Measurements from ENCODE around the gene COG5. TPM values are rescaled to one million over a fixed set of nuclear protein-coding genes. Genes with fewer than 3 reads are reported as not detected.

COG5 gene
- total RNA-seq, 1 donor from 2014 or later: 37.1 TPM

DNA sequence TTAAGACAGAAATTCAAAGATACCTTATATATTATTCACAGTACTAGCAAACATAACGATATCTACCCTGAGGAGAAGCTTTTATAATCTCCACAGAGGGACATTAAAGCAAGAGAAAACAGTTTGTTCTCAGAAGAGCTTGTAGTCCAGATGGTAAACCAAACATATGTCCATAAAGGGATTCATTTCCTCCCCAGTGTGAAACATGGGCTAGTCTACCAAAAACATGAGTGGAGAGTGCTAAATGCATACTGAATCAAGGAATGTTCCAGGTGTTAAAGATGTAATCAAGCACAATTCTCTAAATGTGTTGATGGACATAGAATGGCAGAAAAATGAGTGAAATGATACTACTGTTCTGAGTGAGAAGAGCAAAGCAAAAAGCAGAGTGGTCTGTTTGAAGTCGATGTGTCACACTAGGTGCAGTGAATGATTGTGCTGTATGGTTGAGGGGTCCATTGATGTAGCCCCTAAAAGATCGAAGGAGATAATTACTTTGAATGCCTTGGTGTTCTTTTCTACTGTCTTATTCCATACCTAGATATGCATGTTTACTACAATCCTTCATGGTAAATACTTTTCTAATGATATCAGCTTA, 41.6 kb upstream of the COG5 start:
- H3K4me3 ChIP-seq (ENCODE audit: low read depth, low read length): no peak overlapping the region
- TF ChIP-seq, protein P1, sequence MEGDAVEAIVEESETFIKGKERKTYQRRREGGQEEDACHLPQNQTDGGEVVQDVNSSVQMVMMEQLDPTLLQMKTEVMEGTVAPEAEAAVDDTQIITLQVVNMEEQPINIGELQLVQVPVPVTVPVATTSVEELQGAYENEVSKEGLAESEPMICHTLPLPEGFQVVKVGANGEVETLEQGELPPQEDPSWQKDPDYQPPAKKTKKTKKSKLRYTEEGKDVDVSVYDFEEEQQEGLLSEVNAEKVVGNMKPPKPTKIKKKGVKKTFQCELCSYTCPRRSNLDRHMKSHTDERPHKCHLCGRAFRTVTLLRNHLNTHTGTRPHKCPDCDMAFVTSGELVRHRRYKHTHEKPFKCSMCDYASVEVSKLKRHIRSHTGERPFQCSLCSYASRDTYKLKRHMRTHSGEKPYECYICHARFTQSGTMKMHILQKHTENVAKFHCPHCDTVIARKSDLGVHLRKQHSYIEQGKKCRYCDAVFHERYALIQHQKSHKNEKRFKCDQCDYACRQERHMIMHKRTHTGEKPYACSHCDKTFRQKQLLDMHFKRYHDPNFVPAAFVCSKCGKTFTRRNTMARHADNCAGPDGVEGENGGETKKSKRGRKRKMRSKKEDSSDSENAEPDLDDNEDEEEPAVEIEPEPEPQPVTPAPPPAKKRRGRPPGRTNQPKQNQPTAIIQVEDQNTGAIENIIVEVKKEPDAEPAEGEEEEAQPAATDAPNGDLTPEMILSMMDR (IDR thresholded peaks at IDR 0.05; ENCODE audit: insufficient read depth, low read length, poor library complexity, severe bottlenecking): no peak
- no peaks in the 10 kb centered on the region for H3K36me3 ChIP-seq (ENCODE audit: control insufficient read depth, insufficient read depth, low read length)
- no peaks in the 10 kb centered on the region for H3K27me3 ChIP-seq (ENCODE audit: control insufficient read depth, insufficient read depth, low read length)
- no peak for DNase-seq (ENCODE audit: low read depth)

DNA sequence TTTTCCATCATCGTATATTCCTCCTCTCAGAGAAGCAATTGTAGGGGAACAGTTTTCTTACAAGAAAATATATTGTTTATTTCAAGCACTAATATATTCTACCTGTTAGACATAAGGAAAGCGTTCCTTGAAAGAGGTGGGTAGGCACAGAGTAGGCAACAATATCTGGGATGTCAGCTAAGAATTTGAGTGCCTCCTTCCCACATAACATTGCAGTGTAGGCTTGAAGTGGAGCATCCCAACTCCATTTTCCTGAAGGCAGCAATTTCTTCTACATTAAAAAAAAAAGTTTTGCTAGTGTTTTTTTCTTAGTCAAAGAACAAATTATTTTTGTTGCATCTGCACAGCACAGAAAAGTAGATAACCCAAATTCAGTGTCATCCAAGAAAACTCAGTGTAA, 37.1 kb upstream of the COG5 start:
- TF ChIP-seq, protein P1 (IDR thresholded peaks at IDR 0.05; ENCODE audit: insufficient read depth, low read length, poor library complexity, severe bottlenecking): no peak
- H3K36me3 ChIP-seq (ENCODE audit: control insufficient read depth, insufficient read depth, low read length): no peaks in the 10 kb centered on the region
- no peak overlapping the region for H3K4me3 ChIP-seq (ENCODE audit: low read depth, low read length)
- no peak for DNase-seq (ENCODE audit: low read depth)
- H3K27me3 ChIP-seq (ENCODE audit: control insufficient read depth, insufficient read depth, low read length): no peaks in the 10 kb centered on the region

DNA sequence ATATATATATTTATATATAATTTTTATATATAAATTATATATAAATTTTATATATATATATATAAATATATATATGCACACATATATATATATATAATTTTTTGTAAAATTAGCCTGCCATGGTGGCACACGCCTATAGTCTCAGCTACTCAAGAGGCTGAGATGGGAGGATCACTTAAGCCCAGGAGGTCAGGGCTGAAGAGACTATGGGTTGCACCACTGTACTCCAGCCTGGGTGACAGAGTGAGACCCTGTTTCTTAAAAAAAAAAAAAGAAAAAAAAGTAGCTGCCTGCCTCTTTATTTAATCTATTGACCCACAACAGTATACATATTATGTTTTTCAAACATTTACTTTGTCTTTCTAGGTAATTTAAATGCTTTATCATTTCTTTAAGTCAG, 35.5 kb upstream of the COG5 start:
- no peaks in the 10 kb centered on the region for H3K36me3 ChIP-seq (ENCODE audit: control insufficient read depth, insufficient read depth, low read length)
- H3K4me3 ChIP-seq (ENCODE audit: low read depth, low read length): no peak overlapping the region
- H3K27me3 ChIP-seq (ENCODE audit: control insufficient read depth, insufficient read depth, low read length): no peaks in the 10 kb centered on the region
- no peak for DNase-seq (ENCODE audit: low read depth)
- TF ChIP-seq, protein P1 (IDR thresholded peaks at IDR 0.05; ENCODE audit: insufficient read depth, low read length, poor library complexity, severe bottlenecking): no peak

DNA sequence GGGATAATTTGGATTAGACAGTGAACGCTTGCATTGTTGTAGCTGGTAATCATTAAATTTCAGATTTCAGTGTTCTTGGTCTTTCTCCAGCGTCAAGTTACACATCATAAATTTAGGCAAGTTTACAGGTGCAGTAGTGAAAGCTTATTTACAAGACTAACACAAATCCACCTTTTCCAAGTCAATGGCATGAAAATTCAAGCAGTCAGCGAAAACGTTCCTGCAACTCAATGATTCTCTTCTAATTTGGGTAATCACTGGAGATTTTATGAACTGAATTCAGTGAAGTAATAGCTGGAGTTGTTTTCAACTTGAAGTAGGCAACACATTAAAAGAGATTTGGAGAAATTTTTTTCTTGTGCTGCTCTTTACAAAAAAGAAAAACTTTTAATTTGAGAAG, 34.2 kb upstream of the COG5 start:
- H3K27me3 ChIP-seq (ENCODE audit: control insufficient read depth, insufficient read depth, low read length): no peaks in the 10 kb centered on the region
- H3K36me3 ChIP-seq (ENCODE audit: control insufficient read depth, insufficient read depth, low read length): no peaks in the 10 kb centered on the region
- DNase-seq (ENCODE audit: low read depth): no peak
- TF ChIP-seq, protein P1 (IDR thresholded peaks at IDR 0.05; ENCODE audit: insufficient read depth, low read length, poor library complexity, severe bottlenecking): no peak
- H3K4me3 ChIP-seq (ENCODE audit: low read depth, low read length): no peak overlapping the region

DNA sequence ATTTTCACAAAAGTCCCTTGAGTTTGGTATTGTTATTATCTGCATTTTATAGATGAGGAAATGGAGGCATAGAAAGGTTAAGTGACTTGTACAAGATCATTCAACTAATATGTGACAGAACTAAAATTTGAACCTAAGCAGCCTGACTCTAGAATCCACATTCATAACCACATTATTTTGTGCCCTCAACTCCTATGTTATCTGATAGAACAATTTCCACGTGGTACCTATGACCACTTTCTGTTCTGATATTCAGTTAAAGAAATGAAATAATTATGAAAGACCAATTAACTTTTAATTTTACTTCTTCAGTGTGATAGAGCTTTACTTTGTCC, 33.8 kb upstream of the COG5 start:
- DNase-seq (ENCODE audit: low read depth): no peak
- Histone ChIP-seq H3K4me3 (ENCODE audit: low read depth, low read length) (no peak overlapping the region), H3K27me3 (ENCODE audit: control insufficient read depth, insufficient read depth, low read length) (no peaks in the 10 kb centered on the region), H3K36me3 (ENCODE audit: control insufficient read depth, insufficient read depth, low read length) (no peaks in the 10 kb centered on the region)
- TF ChIP-seq, protein P1 (IDR thresholded peaks at IDR 0.05; ENCODE audit: insufficient read depth, low read length, poor library complexity, severe bottlenecking): no peak

DNA sequence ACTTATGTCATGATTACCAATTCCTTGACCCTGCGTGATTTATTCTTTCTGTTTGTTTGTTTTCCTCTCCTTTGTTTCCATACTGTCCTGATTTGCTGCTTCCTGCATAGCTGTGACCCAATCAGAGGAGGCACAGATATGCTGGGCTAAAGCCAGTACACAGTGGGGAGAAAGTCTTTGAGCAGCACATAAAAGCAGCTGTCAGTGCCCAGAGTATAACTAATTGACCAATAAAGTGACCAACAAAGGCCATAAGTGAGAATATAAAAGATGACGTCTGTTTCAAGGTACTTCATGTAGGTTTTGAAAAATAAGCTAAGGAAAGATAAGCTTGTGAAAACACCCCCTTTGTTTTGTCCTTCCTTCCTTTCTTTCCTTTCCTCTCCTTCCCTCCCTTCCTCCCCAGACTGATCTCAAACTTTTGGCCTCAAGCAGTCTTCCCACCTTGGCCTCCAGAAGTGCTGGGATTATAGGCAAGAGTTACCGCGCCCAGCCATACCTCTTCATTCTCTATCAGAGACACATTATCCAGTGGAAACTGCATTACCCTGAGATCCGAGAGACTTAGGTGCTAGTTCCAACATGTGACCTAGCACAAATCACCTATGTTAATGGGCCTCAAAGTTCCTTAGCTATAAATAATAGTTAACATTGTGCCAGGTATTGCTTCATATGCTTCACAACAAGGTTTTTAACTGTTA, 33.3 kb upstream of the COG5 start:
- TF ChIP-seq, protein P1 (IDR thresholded peaks at IDR 0.05; ENCODE audit: insufficient read depth, low read length, poor library complexity, severe bottlenecking): no peak
- Histone ChIP-seq H3K36me3 (ENCODE audit: control insufficient read depth, insufficient read depth, low read length) (no peaks in the 10 kb centered on the region), H3K27me3 (ENCODE audit: control insufficient read depth, insufficient read depth, low read length) (no peaks in the 10 kb centered on the region), H3K4me3 (ENCODE audit: low read depth, low read length) (no peak overlapping the region)
- DNase-seq (ENCODE audit: low read depth): no peak

All from kidney epithelial cell (primary cell).